Astrocyte (in vitro differentiated cells and primary cell): ENCODE data around the gene LBHD1. TPM values are rescaled to one million over a fixed set of nuclear protein-coding genes. Genes with fewer than 3 reads are reported as not detected.

Experiments
- DNase-seq: peaks from one replicate; pipeline ENCODE4 v3.0.0-alpha.2; 2010; ENCODE audit warnings: low read depth
- FAIRE-seq: peaks from 2 replicates; lab custom pipeline; 2011; peaks lifted over from hg19 to GRCh38; lab: Jason Lieb, UNC
- H2AFZ ChIP-seq: 2 replicates; pipeline ENCODE4 v1.6.0; 2012; ENCODE audit warnings: low read depth, low read length, inconsistent platforms
- H3K27ac ChIP-seq: 2 replicates; pipeline ENCODE4 v1.5.1; 2011; ENCODE audit warnings: low read depth, low read length, inconsistent platforms
- H3K27me3 ChIP-seq: 2 replicates; pipeline ENCODE4 v1.6.0; 2011; ENCODE audit warnings: low read length, inconsistent platforms; ENCODE audit not compliant: insufficient read depth
- H3K36me3 ChIP-seq: 2 replicates; pipeline ENCODE4 v1.5.1; 2011; ENCODE audit warnings: low read length, inconsistent platforms; ENCODE audit not compliant: insufficient read depth
- H3K4me1 ChIP-seq: 2 replicates; pipeline ENCODE4 v1.5.1; 2011; ENCODE audit warnings: low read length, inconsistent platforms; ENCODE audit not compliant: insufficient read depth
- H3K4me2 ChIP-seq: 2 replicates; pipeline ENCODE4 v1.6.0; 2012; ENCODE audit warnings: low read length, inconsistent platforms
- H3K4me3 ChIP-seq: 2 replicates; pipeline ENCODE4 v1.5.1; 2011; ENCODE audit warnings: low read depth, mild to moderate bottlenecking, low read length, inconsistent platforms; ENCODE audit not compliant: insufficient read depth
- H3K79me2 ChIP-seq: 2 replicates; pipeline ENCODE4 v1.6.0; 2012; ENCODE audit warnings: mild to moderate bottlenecking, low read length, inconsistent platforms; ENCODE audit not compliant: insufficient read depth
- H3K9ac ChIP-seq: 2 replicates; pipeline ENCODE4 v1.6.0; 2012; ENCODE audit warnings: mild to moderate bottlenecking, low read length, inconsistent platforms
- H3K9me3 ChIP-seq: 2 replicates; pipeline ENCODE4 v1.5.1; 2012; ENCODE audit warnings: low read depth, mild to moderate bottlenecking, low read length, inconsistent platforms; ENCODE audit not compliant: insufficient read depth
- H4K20me1 ChIP-seq: 2 replicates; pipeline ENCODE4 v1.6.0; 2012; ENCODE audit warnings: low read length, inconsistent platforms; ENCODE audit not compliant: insufficient read depth
- H3K27ac Mint-ChIP-seq: one replicate; pipeline ENCODE4 v1.8.0; 2021; ENCODE audit warnings: mild to moderate bottlenecking, mixed read lengths; ENCODE audit not compliant: unreplicated experiment
- H3K27me3 Mint-ChIP-seq: one replicate; pipeline ENCODE4 v1.8.0; 2021; ENCODE audit warnings: low read depth, mixed read lengths; ENCODE audit not compliant: unreplicated experiment
- H3K36me3 Mint-ChIP-seq: one replicate; pipeline ENCODE4 v1.8.0; 2021; ENCODE audit warnings: low read depth, mixed read lengths; ENCODE audit not compliant: unreplicated experiment
- H3K4me1 Mint-ChIP-seq: one replicate; pipeline ENCODE4 v1.8.0; 2021; ENCODE audit warnings: low read depth, mixed read lengths; ENCODE audit not compliant: unreplicated experiment
- H3K4me3 Mint-ChIP-seq: one replicate; pipeline ENCODE4 v1.8.0; 2021; ENCODE audit warnings: mild to moderate bottlenecking, moderate library complexity, mixed read lengths; ENCODE audit not compliant: unreplicated experiment
- H3K9me3 Mint-ChIP-seq: one replicate; pipeline ENCODE4 v1.8.0; 2021; ENCODE audit warnings: mild to moderate bottlenecking, mixed read lengths; ENCODE audit not compliant: unreplicated experiment
- EZH2 ChIP-seq: IDR thresholded peaks from 2 replicates; pipeline ENCODE4 v1.6.1; 2012; ENCODE audit warnings: mild to moderate bottlenecking, low read length, inconsistent platforms; ENCODE audit not compliant: insufficient read depth
- total RNA-seq: library from RNA; stranded (reverse); gene quantifications from 2 replicates; pipeline ENCODE4 v1.2.1, GENCODE V29; 2021
- TF ChIP-seq, protein P1 (sequence below): IDR thresholded peaks from 2 replicates; pipeline ENCODE4 v1.5.1; 2011; ENCODE audit warnings: low read depth, mild to moderate bottlenecking, inconsistent platforms, low read length, moderate library complexity; ENCODE audit not compliant: insufficient read depth

The LBHD1 gene
- total RNA-seq, 1 donor from 2014 or later: 8.0 TPM

DNA sequence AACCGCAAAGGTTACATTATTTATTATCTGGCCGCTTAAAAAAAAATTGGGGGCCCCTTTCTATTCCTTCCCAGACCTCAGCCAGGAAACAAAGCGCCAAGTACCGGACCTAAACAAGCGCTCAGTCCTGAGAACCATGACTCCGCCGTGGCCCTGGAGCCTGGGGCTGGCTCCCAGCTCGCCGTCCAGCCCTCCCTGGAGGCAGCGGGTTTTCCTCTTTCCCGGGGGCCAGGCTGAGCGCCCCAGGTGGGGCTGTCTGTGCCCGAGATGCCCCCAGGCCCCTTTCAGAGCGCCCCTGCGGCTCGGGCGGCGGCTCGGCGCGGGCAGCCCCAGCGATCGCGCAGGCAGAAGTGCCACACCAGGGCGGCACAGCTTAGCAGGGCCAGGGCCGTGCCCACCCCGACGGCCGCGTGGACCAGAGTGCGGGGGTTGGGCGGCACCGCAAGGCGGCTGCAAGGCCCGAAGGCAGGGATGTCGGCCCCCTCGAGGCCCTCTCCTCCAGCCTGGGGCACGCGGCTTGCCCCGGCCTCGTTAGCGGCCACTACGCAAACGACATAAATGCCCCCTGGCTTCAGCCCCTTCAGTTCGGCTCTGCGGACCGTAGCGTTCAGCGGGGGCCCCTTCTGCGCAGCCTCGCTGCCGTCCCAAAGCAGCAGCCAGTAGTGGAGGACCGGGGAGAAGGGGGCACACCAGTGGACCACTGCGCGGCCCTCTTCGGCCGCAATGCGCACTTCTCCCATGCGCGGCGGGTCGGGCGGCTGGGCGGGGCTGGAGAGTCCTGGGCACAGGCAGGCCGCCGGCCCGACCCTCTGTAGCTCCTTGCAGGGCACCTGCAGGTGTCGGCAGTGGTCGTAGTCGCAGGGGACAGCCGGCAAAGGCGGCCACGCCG lies 15.7 kb upstream of the LBHD1 start:
- TF ChIP-seq, protein P1, sequence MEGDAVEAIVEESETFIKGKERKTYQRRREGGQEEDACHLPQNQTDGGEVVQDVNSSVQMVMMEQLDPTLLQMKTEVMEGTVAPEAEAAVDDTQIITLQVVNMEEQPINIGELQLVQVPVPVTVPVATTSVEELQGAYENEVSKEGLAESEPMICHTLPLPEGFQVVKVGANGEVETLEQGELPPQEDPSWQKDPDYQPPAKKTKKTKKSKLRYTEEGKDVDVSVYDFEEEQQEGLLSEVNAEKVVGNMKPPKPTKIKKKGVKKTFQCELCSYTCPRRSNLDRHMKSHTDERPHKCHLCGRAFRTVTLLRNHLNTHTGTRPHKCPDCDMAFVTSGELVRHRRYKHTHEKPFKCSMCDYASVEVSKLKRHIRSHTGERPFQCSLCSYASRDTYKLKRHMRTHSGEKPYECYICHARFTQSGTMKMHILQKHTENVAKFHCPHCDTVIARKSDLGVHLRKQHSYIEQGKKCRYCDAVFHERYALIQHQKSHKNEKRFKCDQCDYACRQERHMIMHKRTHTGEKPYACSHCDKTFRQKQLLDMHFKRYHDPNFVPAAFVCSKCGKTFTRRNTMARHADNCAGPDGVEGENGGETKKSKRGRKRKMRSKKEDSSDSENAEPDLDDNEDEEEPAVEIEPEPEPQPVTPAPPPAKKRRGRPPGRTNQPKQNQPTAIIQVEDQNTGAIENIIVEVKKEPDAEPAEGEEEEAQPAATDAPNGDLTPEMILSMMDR: no peak
- TF ChIP-seq EZH2: peak; percentile 66
- Mint-ChIP-seq H3K27me3 (no peaks in the 10 kb centered on the region), H3K4me1 (peaks cover 13% of the 10 kb centered on the region), H3K36me3 (peaks cover 3% of the 10 kb centered on the region), H3K9me3 (no peaks in the 10 kb centered on the region), H3K27ac (no peak overlapping the region), H3K4me3 (no peak overlapping the region)
- H3K27me3 ChIP-seq: peaks cover 3% of the 10 kb centered on the region
- H3K27ac ChIP-seq: no peak overlapping the region
- DNase-seq (no peak), FAIRE-seq (no peak)
- H3K4me2 ChIP-seq: peak overlapping the region; percentile 73
- peak overlapping the region; percentile 33 for H3K4me3 ChIP-seq
- peaks cover 10% of the 10 kb centered on the region for H3K36me3 ChIP-seq
- H4K20me1 ChIP-seq: no peaks in the 10 kb centered on the region
- peak overlapping the region; percentile 73 for H2AFZ ChIP-seq
- H3K9ac ChIP-seq: peak overlapping the region; percentile 23
- no peaks in the 10 kb centered on the region for H3K9me3 ChIP-seq
- H3K79me2 ChIP-seq: no peaks in the 10 kb centered on the region
- H3K4me1 ChIP-seq: peaks cover 13% of the 10 kb centered on the region

DNA sequence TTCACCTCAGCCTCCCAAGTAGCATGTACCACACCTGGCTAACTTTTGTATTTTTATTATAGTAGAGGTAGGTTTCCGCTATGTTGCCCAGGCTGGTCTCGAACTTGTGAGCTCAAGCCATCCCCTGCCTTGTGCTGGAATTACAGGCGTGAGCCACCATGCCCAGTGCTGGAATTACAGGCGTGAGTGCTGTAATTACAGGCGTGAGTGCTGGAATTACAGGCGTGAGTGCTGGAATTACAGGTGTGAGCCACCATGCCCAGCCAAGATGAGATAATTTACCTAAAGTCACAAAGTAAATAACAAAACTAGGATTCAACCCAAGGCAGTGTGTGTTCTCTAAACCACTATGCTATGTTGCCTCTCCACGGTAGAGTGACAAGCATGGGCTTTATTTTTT lies 10.5 kb upstream of the LBHD1 start:
- Histone ChIP-seq H2AFZ (no peak overlapping the region), H3K4me1 (peaks cover 16% of the 10 kb centered on the region), H3K27ac (no peak overlapping the region), H4K20me1 (peaks cover 4% of the 10 kb centered on the region), H3K79me2 (peaks cover 19% of the 10 kb centered on the region), H3K27me3 (peaks cover 3% of the 10 kb centered on the region), H3K9me3 (no peaks in the 10 kb centered on the region), H3K4me3 (no peak overlapping the region), H3K4me2 (no peak overlapping the region), H3K36me3 (peaks cover 2% of the 10 kb centered on the region), H3K9ac (no peak overlapping the region)
- no peak for DNase-seq
- Mint-ChIP-seq H3K4me3 (no peak overlapping the region), H3K27ac (no peak overlapping the region), H3K27me3 (no peaks in the 10 kb centered on the region), H3K9me3 (no peaks in the 10 kb centered on the region), H3K4me1 (peaks cover 12% of the 10 kb centered on the region), H3K36me3 (peaks cover 5% of the 10 kb centered on the region)
- TF ChIP-seq EZH2: no peak
- TF ChIP-seq, protein P1: no peak
- no peak for FAIRE-seq

DNA sequence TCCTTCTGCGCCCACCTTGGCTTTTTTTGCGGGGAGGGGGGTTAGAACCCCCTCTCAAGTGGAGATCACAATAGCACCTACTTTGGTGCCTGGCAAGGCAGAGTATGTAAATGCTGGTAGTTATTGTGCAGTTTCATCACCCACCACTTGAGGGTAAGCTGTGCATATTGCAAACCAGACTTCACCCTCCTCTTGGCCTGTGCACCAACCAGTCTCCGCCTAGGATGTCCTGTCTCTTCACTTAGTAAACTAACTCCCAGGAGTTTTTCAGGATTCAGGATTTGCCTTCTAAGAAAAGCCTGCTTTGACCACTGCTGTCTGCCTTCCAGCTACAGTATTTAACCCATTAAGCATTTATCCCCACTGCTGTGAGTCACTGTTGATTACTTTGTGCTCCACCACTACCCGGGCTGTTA lies 8.8 kb upstream of the LBHD1 start:
- Histone ChIP-seq H3K4me1 (peaks cover 18% of the 10 kb centered on the region), H3K4me2 (no peak overlapping the region), H3K36me3 (peaks cover 8% of the 10 kb centered on the region), H4K20me1 (peaks cover 4% of the 10 kb centered on the region), H3K9ac (no peak overlapping the region), H3K4me3 (no peak overlapping the region), H3K79me2 (peaks cover 26% of the 10 kb centered on the region), H3K27ac (no peak overlapping the region), H3K27me3 (no peaks in the 10 kb centered on the region), H2AFZ (peak overlapping the region; percentile 70), H3K9me3 (no peaks in the 10 kb centered on the region)
- Mint-ChIP-seq H3K27ac (peak overlapping the region; percentile 75), H3K9me3 (no peaks in the 10 kb centered on the region), H3K27me3 (no peaks in the 10 kb centered on the region), H3K36me3 (peaks cover 5% of the 10 kb centered on the region), H3K4me3 (peak overlapping the region; percentile 52), H3K4me1 (peaks cover 15% of the 10 kb centered on the region)
- TF ChIP-seq, protein P1: peak; percentile 50
- no peak for TF ChIP-seq EZH2
- DNase-seq: peak; percentile 70
- FAIRE-seq: no peak
